NCI-H748 (cell line): Measurements from ENCODE around the gene GPR137.

Experiments used
- DNase-seq: peaks from one replicate; lab custom pipeline; 2025; ENCODE audit not compliant: unreplicated experiment; lab: John Stamatoyannopoulos, UW

GPR137 gene

GRCh38 chr11:64263021-64263946 is 22.4 kb upstream of the GPR137 start:
- DNase-seq = no peak

GRCh38 chr11:64263947-64264317 is 21.7 kb upstream of the GPR137 start:
- no peak for DNase-seq

- no peak for DNase-seq
These were observed 21.2 kb upstream of the GPR137 start for GRCh38 chr11:64264371-64264852.

- DNase-seq = no peak
These were observed 20.2 kb upstream of the GPR137 start for GRCh38 chr11:64265176-64266160.

GRCh38 chr11:64266339-64266738 is 19.3 kb upstream of the GPR137 start:
- no peak for DNase-seq

GRCh38 chr11:64267207-64267945 is 18.3 kb upstream of the GPR137 start:
- DNase-seq = no peak

GRCh38 chr11:64268025-64268892 is 17.4 kb upstream of the GPR137 start:
- DNase-seq = peak; percentile 39

- DNase-seq = peak; percentile 52
These were observed 16.6 kb upstream of the GPR137 start for GRCh38 chr11:64268893-64269539.

GRCh38 chr11:64269540-64270220 is 16.0 kb upstream of the GPR137 start:
- peak; percentile 100 for DNase-seq

GRCh38 chr11:64275031-64275800 is 10.4 kb upstream of the GPR137 start:
- no peak for DNase-seq

GRCh38 chr11:64275841-64276240 is 9.8 kb upstream of the GPR137 start:
- no peak for DNase-seq

- DNase-seq = no peak
These were observed 8.8 kb upstream of the GPR137 start for GRCh38 chr11:64276653-64277431.

- DNase-seq = no peak
These were observed 7.0 kb upstream of the GPR137 start for GRCh38 chr11:64278576-64279190.

GRCh38 chr11:64281957-64282770 is 3.5 kb upstream of the GPR137 start:
- DNase-seq = no peak

GRCh38 chr11:64283092-64283491 is 2.6 kb upstream of the GPR137 start:
- DNase-seq = no peak
